ENCODE data around the gene RNF148.
"Not testable (repeated sequence)": the region's sequence is repeated elsewhere in the genome, so short reads cannot be mapped to it uniquely, and the experiment has no call there.

Gene RNF148

DNA sequence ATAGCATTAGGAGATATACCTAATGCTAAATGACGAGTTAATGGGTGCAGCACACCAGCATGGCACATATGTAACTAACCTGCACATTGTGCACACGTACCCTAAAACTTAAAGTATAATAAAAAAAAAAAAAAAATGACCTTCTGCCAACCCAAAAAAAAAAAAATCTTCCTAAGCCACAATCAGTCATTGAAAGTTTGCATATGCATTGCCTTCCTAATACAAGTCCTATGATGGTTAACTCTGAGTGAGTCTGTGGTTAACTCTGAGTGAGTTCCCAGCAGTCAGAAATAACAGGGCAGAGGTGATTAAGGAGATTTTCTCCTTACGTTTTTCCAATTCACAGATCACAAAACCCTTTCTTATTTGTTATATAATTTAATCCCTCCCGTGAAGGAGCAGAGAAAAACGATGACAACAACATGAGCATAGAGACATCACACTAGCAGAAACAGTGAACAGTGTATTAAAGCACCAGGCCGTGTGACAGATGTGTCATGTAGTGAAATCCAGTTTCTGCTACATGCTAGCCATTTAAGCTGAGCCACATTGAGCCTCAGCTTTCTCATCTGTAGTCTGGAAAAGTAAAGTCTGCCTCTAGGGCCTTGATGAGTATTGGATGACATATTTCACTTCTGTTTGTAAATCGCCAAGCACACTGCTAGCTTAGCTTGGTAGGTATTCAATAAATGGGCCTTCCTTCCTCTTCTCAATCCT, 7.4 kb upstream of the RNF148 start:
- no peaks in the 10 kb centered on the region for H3K27me3 Mint-ChIP-seq
- no peak overlapping the region for H3K27ac Mint-ChIP-seq
- no peaks in the 10 kb centered on the region for H3K4me1 Mint-ChIP-seq
- no peak for ATAC-seq
- no peaks in the 10 kb centered on the region for H3K36me3 Mint-ChIP-seq
- no peak overlapping the region for H3K4me3 Mint-ChIP-seq
- H3K9me3 Mint-ChIP-seq, result peaks cover 3% of the 10 kb centered on the region

DNA sequence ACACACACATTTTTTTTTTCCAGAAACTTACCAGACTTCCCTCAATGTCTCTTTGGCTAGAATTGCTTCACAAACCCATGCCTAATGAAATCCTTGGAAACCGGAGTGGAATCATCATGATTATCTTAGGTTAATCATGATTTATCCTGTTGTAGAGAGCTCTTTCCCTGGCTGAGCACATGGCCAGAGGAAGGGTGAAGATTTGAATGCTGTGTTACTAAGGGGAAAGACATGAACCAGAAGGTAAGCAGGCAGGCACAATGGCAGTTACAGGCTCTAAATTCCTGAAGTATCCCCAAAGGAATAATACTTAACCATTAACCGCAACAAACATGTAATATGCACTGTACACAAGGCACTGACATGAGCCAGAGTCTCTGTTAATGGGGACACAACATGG, 4.1 kb upstream of the RNF148 start:
- ATAC-seq, result no peak
- Mint-ChIP-seq H3K4me3 (no peak overlapping the region), H3K27me3 (no peaks in the 10 kb centered on the region), H3K4me1 (no peaks in the 10 kb centered on the region), H3K9me3 (peaks cover 6% of the 10 kb centered on the region), H3K36me3 (no peaks in the 10 kb centered on the region), H3K27ac (no peak overlapping the region)

DNA sequence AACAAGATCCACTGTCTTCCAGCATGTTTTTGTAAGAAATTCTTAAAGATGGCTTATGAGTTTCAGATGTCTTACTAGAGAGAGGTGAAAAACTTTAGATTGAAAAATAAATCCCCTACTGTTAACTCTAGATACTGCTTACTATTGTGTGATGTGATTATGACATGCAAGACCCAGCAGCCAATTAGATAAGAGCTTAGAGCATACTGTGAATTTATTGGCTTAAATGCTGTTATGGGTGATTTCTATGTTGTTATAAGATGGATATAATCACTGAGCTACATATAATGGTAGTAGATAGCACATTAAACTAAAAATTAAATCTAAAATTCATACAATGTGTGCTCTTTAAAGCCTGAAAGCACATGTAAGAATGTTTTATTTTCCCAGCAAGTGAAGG, 3.7 kb downstream of the RNF148 start, which contains the start of gene RNF133:
RNF133 (minus strand) TSS at position 101 of the 400 bp plus-strand sequence. CDS start 199 bp downstream, outside the sequence.
- Mint-ChIP-seq H3K4me3 (no peak within 1 kb of the TSS), H3K36me3 (no peaks in the 10 kb centered on the region), H3K27ac (no peak within 1 kb of the TSS), H3K9me3 (peaks cover 3% of the 10 kb centered on the region), H3K27me3 (no peaks in the 10 kb centered on the region), H3K4me1 (no peaks in the 10 kb centered on the region)
- ATAC-seq, result no peak

DNA sequence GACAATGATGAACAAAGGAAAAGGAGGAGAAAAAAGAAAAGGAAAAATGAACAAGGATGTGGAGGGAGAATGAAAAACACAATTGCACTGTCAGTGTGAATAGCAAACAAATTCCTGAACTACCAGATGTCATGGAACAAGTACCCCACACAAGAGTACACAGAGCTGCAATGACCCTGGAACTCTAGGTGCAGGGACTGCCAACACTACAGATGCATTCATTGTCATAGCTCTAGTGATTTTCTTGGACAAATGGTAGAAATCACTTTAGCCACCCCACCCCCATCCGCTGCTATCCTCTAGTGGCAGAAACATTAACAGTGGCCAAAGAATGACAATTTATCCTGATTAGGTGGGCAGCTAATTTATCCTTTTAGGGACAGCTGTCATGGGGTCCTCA, 6.9 kb downstream of the RNF148 start:
- Mint-ChIP-seq H3K36me3 (no peaks in the 10 kb centered on the region), H3K4me3 (no peak overlapping the region), H3K27ac (no peak overlapping the region), H3K9me3 (peaks cover 6% of the 10 kb centered on the region), H3K4me1 (no peaks in the 10 kb centered on the region), H3K27me3 (no peaks in the 10 kb centered on the region)
- ATAC-seq, result no peak

DNA sequence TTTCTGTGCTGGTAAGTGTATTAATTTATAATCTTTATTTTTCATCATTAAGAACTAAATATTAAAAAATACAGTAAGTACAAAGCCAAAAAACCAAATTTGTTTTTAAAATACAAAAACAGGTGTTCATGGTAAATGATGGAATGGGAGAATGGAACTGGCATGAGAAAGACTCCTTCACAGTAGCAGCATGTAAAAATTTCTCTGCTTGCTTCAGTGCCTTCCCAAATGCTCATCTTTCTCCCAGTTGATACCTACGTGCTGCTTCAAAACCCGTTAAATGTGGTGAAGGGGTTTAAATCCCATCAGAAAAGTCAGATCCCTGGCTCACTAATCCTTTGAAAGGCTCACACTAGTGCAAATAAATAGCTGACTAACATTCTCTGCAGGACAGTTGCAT, 8.0 kb downstream of the RNF148 start:
- no peak overlapping the region for H3K27ac Mint-ChIP-seq
- H3K36me3 Mint-ChIP-seq, result no peaks in the 10 kb centered on the region
- no peak for ATAC-seq
- H3K4me3 Mint-ChIP-seq, result no peak overlapping the region
- H3K4me1 Mint-ChIP-seq, result no peaks in the 10 kb centered on the region
- H3K27me3 Mint-ChIP-seq, result no peaks in the 10 kb centered on the region
- H3K9me3 Mint-ChIP-seq, result peaks cover 6% of the 10 kb centered on the region

DNA sequence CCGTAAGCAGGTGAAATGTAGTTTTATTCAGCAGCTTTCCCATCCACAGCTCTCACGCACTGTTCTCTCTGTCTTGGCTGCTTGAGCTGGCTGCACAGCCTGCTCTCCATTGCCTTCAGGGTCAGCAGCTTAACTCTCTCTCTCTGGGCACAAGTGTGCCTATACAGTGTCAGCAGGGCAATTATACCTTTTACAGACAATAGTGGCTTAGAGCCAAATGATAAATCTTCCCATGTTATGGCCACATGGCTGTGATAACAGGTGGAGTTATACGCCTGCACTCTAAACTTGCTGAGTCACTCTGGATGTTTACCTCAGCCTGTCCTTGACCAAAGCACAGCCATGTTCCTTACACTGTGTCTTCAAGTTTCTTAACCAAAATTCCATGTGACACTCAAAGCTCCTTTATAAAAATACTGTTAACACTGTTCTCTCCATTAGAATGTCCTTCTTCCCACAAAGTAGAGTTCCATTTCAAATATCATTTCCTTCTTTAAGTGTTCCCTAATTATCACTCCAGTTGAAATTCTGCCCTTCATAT, 9.9 kb downstream of the RNF148 start:
- Mint-ChIP-seq H3K9me3 (peaks cover 6% of the 10 kb centered on the region), H3K36me3 (no peaks in the 10 kb centered on the region), H3K27ac (no peak overlapping the region), H3K4me1 (no peaks in the 10 kb centered on the region), H3K4me3 (no peak overlapping the region), H3K27me3 (no peaks in the 10 kb centered on the region)
- ATAC-seq, result no peak

DNA sequence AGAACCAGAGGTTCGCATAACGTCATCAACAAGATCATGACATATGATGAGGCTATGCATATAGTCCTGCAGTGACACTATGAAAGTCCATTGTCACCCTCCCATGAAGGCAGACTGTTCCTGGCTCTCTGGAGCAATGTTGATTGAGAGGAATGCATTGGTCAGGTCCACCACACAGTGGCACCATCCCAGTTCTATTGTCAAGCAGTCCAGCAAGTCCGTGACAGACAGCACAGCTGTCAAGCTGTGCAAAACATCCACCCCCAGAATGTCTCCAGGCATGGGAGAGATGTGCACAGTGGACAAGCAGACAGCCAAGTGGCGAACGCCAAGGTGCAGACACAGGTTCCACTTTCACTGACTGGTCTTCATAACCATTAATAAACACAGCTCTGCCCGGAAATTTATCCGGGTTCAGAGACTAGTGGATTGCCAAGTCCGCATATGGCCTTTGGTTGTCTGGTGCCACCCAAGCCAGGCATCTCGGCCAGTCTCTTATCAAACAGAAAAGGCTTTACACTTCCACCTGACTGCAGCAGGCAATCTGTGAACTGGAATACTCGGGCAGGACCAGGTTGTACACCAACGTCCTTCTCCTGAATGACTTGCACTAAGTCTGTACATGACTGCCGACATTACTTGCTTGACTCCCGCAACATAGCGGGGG, 11.0 kb downstream of the RNF148 start:
- Mint-ChIP-seq H3K4me1 (no peaks in the 10 kb centered on the region), H3K36me3 (no peaks in the 10 kb centered on the region), H3K9me3 (peaks cover 6% of the 10 kb centered on the region), H3K27me3 (no peaks in the 10 kb centered on the region), H3K27ac (no peak overlapping the region), H3K4me3 (no peak overlapping the region)
- no peak for ATAC-seq

DNA sequence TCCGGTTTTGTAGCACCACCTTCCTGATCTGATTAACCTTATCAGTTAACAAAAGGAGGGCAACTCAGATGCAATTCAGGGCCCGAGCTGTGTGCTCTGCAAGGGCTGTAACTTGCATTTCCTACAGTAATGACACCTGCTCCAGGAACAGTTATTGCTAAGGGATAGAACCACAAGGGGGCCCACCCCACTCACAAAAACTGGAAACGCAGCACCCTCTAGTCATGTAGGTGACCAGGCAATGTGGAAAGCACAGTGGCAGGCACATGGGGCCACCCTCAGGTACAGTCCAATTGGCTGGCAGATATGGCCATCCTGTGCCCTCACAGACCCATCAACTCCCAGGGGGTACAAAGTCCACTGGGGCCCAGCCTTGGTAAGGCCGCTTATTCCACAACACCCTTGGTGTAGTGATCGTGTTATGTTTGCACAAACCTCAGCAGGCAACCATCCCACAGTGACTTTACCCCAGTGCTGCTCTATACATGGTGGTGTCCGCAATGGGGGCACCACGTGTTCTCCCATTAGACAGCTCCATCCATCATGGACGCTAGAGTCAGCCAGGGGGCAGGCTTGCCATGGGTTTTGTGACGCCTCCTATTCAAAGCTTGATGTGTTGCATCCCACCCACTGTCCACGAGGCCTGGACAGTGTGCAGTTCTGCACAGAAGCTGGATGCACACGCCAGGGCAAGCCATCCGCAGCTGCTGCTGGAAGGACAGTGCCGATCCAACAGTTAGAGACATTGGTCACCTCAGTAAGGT, 13.2 kb downstream of the RNF148 start:
- Mint-ChIP-seq H3K4me3 (no peak overlapping the region), H3K4me1 (no peaks in the 10 kb centered on the region), H3K27me3 (no peaks in the 10 kb centered on the region), H3K9me3 (peaks cover 6% of the 10 kb centered on the region), H3K36me3 (no peaks in the 10 kb centered on the region), H3K27ac (no peak overlapping the region)
- no peak for ATAC-seq

DNA sequence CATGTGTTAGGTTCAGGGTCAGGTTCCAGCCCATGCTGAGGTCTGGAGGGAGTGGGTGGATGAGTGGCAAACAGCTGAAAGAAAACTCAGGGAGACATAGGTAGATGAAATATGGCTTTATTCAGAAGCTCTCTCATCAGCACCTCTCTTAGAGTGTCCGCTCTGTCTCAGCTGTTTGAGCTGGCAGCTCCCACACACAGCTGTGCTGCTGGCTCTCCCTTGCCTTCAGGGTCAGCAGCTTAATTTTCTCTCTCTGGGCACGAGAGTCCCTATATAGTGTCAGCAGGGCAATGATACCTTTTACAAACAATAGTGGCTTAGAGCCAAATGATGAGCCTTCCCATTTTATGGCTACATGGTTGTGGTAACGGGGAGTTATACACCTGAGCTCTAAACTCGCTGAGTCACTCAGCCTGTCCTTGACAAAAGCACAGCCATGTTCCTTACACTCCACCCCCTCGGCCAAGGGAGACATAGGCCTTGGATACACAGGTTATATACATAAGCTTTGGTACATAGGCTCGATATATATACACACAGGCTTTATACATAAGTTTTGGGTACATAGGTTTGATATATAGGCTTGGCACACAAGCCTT, 14.2 kb downstream of the RNF148 start:
- Mint-ChIP-seq H3K27ac (no peak overlapping the region), H3K36me3 (no peaks in the 10 kb centered on the region), H3K9me3 (peaks cover 6% of the 10 kb centered on the region), H3K27me3 (no peaks in the 10 kb centered on the region), H3K4me3 (no peak overlapping the region), H3K4me1 (no peaks in the 10 kb centered on the region)
- ATAC-seq, result no peak

DNA sequence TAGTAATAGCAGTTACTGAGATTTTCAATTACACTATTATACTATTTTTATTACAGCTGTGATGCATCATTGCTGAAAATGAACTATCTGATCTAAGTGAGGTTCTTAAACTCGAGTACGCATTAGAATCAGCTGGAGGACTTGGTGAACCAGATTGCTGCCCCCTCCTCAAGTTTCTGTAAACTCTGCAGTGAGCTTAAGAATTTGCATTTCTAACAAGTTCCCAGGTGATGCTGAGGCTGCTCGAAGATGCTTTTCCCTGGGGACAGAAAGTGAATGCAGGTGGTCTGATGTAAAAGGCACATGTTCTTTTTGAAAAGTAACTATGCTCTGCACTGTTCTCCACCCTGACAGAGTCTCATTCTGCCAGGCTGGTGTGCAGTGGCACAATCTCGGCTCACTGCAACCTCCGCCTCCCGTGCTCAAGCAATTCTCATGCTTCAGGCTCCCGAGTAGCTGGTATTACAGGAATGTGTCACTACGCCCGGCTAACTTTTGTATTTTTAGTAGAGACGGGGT, 16.3 kb downstream of the RNF148 start:
- Mint-ChIP-seq H3K4me3 (no peak overlapping the region), H3K9me3 (no peaks in the 10 kb centered on the region), H3K27ac (no peak overlapping the region), H3K4me1 (no peaks in the 10 kb centered on the region), H3K27me3 (no peaks in the 10 kb centered on the region), H3K36me3 (no peaks in the 10 kb centered on the region)
- no peak for ATAC-seq

DNA sequence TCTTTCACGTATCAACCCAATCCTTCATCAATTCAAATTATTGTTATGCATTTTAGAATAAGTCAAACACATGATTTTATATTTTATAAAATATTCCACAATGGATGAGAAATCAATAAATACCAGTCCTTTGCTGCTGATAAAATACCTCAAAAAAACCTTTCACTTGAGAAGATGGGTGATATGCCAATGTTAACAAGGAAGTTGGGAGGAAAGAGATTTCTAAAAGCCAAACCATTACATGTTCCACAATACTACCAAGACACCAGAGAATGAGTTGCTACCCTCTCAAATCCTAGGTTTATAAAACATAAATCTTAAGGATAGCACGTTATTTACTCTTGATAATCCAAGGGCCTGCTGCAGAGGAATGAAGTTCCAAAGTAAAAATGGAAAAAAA, 18.2 kb downstream of the RNF148 start:
- no peaks in the 10 kb centered on the region for H3K4me1 Mint-ChIP-seq
- no peaks in the 10 kb centered on the region for H3K27me3 Mint-ChIP-seq
- no peak overlapping the region for H3K4me3 Mint-ChIP-seq
- H3K27ac Mint-ChIP-seq, result no peak overlapping the region
- ATAC-seq, result no peak
- no peaks in the 10 kb centered on the region for H3K36me3 Mint-ChIP-seq
- H3K9me3 Mint-ChIP-seq, result no peaks in the 10 kb centered on the region

DNA sequence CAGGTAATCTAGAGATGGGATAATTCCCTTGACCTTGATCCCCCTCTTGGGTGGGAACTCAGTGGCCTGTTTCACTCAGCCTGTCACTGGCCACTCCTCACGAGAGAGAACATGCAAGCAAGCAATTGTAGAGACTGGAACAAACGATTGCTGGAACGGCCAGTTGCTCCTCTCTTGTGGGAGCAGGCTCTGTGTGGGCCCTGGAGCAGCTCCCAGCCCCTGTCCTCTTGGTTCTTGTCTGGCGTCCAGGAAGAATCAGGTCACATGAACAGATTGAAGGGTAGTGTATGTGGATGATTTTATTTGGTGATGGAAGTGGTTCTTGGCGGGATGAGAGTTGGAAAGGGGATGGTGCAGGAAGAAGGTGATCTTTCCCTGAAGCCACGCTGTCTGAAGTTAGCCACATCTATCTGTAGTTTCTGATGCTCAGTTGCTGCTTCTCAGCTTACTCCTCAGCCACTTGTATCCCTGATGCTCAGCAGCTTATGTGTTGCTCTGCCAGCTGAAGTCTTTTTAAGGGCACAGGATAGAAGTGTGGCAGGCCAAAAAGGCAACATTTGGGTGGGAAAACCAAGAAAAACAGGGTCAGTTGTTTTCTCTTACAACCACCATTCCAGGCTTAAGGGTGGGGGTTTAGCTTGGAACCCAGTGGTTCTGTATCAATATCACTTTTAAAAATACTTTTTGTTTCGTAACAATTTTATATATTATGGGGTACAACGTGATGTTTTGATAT, 19.7 kb downstream of the RNF148 start:
- Mint-ChIP-seq H3K9me3 (no peaks in the 10 kb centered on the region), H3K36me3 (no peaks in the 10 kb centered on the region), H3K27ac (no peak overlapping the region), H3K4me1 (no peaks in the 10 kb centered on the region), H3K27me3 (no peaks in the 10 kb centered on the region), H3K4me3 (no peak overlapping the region)
- ATAC-seq, result peak; percentile 24

DNA sequence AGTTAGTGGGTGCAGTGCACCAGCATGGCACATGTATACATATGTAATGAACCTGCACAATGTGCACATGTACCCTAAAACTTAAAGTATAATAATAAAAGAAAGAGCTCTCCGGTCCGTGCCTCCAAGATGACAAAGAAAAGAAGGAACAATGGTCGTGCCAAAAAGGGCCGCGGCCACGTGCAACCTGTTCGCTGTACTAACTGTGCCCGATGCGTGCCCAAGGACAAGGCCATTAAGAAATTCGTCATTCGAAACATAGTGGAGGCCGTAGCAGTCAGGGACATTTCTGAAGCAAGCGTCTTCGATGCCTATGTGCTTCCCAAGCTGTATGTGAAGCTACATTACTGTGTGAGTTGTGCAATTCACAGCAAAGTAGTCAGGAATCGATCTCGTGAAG, 21.5 kb downstream of the RNF148 start:
- not testable (repeated sequence) for H3K4me1 Mint-ChIP-seq, H3K9me3 Mint-ChIP-seq, H3K27ac Mint-ChIP-seq, ATAC-seq, H3K36me3 Mint-ChIP-seq, H3K4me3 Mint-ChIP-seq, H3K27me3 Mint-ChIP-seq

DNA sequence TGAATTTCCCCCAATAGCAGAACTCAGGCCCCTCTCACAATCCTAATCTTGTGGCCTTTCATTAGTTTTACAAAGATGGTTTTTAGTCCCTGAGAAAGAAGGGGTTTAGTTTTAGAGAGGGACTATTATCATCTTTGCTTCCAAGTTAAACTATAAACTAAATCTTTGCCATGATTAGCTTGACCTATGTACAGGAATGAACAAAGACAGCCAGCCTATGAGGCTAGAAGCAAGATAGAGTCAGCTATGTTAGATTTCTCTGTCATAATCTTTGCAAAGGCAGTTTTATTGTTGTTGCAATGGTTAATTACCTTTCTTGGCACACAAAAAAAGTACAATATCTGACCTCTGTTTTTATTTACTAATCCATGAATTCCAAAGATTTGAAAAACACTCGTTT, 22.9 kb downstream of the RNF148 start:
- ATAC-seq, result no peak
- Mint-ChIP-seq H3K36me3 (no peaks in the 10 kb centered on the region), H3K27me3 (no peaks in the 10 kb centered on the region), H3K4me1 (no peaks in the 10 kb centered on the region), H3K9me3 (no peaks in the 10 kb centered on the region), H3K27ac (no peak overlapping the region), H3K4me3 (no peak overlapping the region)
